Activated T-helper 2 cell treated with anti-CD3 and anti-CD28 coated beads, Interferon-gamma antibody, Interleukin-2, Interleukin-4, amounts not matched to agents 10 μg/mL and 5 μg/mL and 100 μg/mL, durations not matched to agents 14 hours and 24 hours and 36 hours (primary cell): ENCODE results near the gene RIPK3. TPM values are rescaled to one million over a fixed set of nuclear protein-coding genes. Genes with fewer than 3 reads are reported as not detected.

Experiments used
- DNase-seq: peaks from one replicate; pipeline ENCODE4 v3.0.0; 2021; ENCODE audit warnings: low spot score
- H3K27ac Mint-ChIP-seq: one replicate; pipeline ENCODE4 v1.8.0; 2021; ENCODE audit warnings: mixed read lengths
- H3K27me3 Mint-ChIP-seq: one replicate; pipeline ENCODE4 v1.8.0; 2021; ENCODE audit warnings: low read depth, mixed read lengths
- H3K36me3 Mint-ChIP-seq: one replicate; pipeline ENCODE4 v1.8.0; 2021; ENCODE audit warnings: low read depth, mixed read lengths
- H3K4me1 Mint-ChIP-seq: one replicate; pipeline ENCODE4 v1.8.0; 2021; ENCODE audit warnings: low read depth, mixed read lengths
- H3K4me3 Mint-ChIP-seq: one replicate; pipeline ENCODE4 v1.8.0; 2021; ENCODE audit warnings: low read depth, mild to moderate bottlenecking, moderate library complexity, mixed read lengths
- H3K9me3 Mint-ChIP-seq: one replicate; pipeline ENCODE4 v1.8.0; 2021; ENCODE audit warnings: mixed read lengths
- intact Hi-C: fragments of 100-400 bp; cut with micrococcal nuclease; formaldehyde crosslinking; loops from one replicate; pipeline ENCODE4 v1.15.1; 2023
- total RNA-seq: library from RNA; stranded (reverse); gene quantifications from 2 replicates; pipeline ENCODE4 v1.2.3, GENCODE V29; 2022

RIPK3 gene
- total RNA-seq, 1 donor from 2014 or later, result 15.4 TPM

DNA sequence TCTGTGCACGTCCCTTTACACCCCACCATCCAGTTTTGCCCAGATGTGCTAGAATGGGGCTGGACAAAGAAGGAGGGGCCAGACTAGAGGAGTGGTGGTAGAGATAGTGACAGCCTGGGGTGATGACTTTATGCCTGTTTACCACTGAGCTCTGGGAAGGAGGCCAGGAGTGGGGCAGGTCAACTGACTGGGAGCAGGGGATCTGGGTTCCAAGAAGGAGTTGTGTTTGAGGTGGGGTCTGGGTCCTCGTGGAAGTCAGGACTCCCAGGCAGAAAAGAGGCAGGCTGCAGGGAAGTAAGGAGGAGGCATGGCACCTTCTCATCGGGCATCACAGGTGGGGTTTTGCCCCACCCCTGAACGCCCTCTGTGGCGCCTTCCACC, 29.5 kb downstream of the RIPK3 start:
- Mint-ChIP-seq H3K27me3 (no peaks in the 10 kb centered on the region), H3K36me3 (peaks cover 66% of the 10 kb centered on the region), H3K9me3 (no peaks in the 10 kb centered on the region), H3K4me3 (peak overlapping the region; percentile 75), H3K27ac (peak overlapping the region; percentile 61), H3K4me1 (peaks cover 52% of the 10 kb centered on the region)
- intact Hi-C loops, result no loop called here
- no peak for DNase-seq

GRCh38 chr14:24309538-24310264, 30.1 kb downstream of the RIPK3 start, which contains the start of gene LTB4R2:
LTB4R2 (plus strand) TSS chr14:24310140; CDS start chr14:24310665, 525 bp downstream.
- Mint-ChIP-seq H3K4me1 (peaks cover 50% of the 10 kb centered on the region), H3K36me3 (peaks cover 70% of the 10 kb centered on the region), H3K27me3 (no peaks in the 10 kb centered on the region), H3K4me3 (peak within 1 kb of the TSS; percentile 75), H3K9me3 (no peaks in the 10 kb centered on the region), H3K27ac (peak within 1 kb of the TSS; percentile 61)
- intact Hi-C loops, result no loop called here
- no peak for DNase-seq

DNA sequence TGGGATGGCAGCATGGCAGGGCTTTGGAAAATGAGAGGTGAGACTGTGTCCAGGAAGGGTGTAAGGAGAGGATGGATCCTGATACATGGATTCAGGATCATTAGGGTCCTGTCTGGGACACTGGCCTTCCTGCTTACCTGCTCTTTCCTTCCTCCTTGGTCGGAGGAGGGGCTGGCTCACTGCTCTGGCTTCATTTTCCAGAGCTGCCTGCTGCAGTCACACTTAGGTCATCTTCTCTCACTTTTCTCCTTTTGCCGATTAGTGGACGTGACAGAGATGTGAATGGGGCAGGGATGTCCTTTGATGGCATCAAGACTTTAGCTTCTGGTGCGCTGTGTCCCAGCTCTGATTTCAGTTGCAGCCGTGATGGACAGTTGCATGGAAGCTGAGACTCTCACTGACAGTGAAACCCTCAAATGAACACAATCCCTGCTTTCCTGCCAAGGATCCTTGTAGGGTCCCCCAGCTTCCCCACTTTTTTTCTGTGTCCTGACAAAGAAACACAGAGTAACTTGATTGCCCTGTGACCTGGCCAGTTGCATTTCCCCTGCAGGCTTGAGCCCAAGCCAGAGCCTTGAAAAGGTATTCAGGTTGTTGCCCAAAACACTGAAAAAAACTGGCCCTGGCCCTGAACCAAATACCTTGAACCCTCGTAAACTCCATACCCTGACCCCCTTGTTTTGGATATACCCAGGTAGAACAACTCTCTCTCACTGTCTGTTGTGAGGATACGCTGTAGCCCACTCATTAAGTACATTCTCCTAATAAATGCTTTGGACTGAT, 31.3 kb downstream of the RIPK3 start:
- peak overlapping the region; percentile 3 for H3K27ac Mint-ChIP-seq
- no peak overlapping the region for H3K4me3 Mint-ChIP-seq

GRCh38 chr14:24307575-24308341, 32.0 kb downstream of the RIPK3 start, which contains the start of gene CIDEB:
CIDEB (minus strand) TSS chr14:24307977; CDS start chr14:24307858, 119 bp downstream.
- H3K27me3 Mint-ChIP-seq, result no peaks in the 10 kb centered on the region
- H3K36me3 Mint-ChIP-seq, result peaks cover 71% of the 10 kb centered on the region
- H3K4me1 Mint-ChIP-seq, result peaks cover 33% of the 10 kb centered on the region
- no peak within 1 kb of the TSS for H3K4me3 Mint-ChIP-seq
- intact Hi-C loops, result no loop called here
- H3K9me3 Mint-ChIP-seq, result no peaks in the 10 kb centered on the region
- DNase-seq, result peak; percentile 39
- H3K27ac Mint-ChIP-seq, result peak within 1 kb of the TSS; percentile 57

More for the DNA sequence above, 31.3 kb downstream of the RIPK3 start:
- no peak for DNase-seq
- no peaks in the 10 kb centered on the region for H3K27me3 Mint-ChIP-seq
- peaks cover 73% of the 10 kb centered on the region for H3K36me3 Mint-ChIP-seq
- H3K9me3 Mint-ChIP-seq, result no peaks in the 10 kb centered on the region
- intact Hi-C loops, result no loop called here
- peaks cover 39% of the 10 kb centered on the region for H3K4me1 Mint-ChIP-seq

- H3K36me3 Mint-ChIP-seq, result peaks cover 73% of the 10 kb centered on the region
- intact Hi-C loops, result no loop called here
- H3K27ac Mint-ChIP-seq, result peak overlapping the region; percentile 57
- H3K27me3 Mint-ChIP-seq, result no peaks in the 10 kb centered on the region
- peaks cover 27% of the 10 kb centered on the region for H3K4me1 Mint-ChIP-seq
- no peak for DNase-seq
- no peak overlapping the region for H3K4me3 Mint-ChIP-seq
- no peaks in the 10 kb centered on the region for H3K9me3 Mint-ChIP-seq
These were observed 32.6 kb downstream of the RIPK3 start for GRCh38 chr14:24307156-24307574.

DNA sequence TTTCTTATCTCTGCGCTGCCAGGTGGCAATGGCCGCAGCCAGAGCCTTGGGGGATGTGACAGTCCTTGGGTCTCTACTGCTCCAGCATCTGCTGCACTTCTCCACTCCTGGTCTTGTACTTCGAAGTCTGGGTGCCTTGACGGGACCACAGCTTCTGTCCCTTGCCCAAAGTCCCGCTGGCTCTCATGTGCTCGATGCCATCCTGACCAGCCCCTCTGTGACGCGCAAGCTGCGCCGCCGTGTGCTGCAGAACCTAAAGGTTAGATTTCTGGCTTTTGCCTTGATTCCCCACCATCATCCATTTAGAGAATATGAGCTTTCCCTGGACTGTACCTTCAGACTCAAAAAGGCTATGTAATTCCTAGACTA, 35.8 kb downstream of the RIPK3 start:
- Mint-ChIP-seq H3K4me1 (peaks cover 21% of the 10 kb centered on the region), H3K36me3 (peaks cover 73% of the 10 kb centered on the region), H3K27me3 (no peaks in the 10 kb centered on the region), H3K9me3 (no peaks in the 10 kb centered on the region), H3K27ac (no peak overlapping the region), H3K4me3 (no peak overlapping the region)
- intact Hi-C loops, result no loop called here
- DNase-seq, result no peak

DNA sequence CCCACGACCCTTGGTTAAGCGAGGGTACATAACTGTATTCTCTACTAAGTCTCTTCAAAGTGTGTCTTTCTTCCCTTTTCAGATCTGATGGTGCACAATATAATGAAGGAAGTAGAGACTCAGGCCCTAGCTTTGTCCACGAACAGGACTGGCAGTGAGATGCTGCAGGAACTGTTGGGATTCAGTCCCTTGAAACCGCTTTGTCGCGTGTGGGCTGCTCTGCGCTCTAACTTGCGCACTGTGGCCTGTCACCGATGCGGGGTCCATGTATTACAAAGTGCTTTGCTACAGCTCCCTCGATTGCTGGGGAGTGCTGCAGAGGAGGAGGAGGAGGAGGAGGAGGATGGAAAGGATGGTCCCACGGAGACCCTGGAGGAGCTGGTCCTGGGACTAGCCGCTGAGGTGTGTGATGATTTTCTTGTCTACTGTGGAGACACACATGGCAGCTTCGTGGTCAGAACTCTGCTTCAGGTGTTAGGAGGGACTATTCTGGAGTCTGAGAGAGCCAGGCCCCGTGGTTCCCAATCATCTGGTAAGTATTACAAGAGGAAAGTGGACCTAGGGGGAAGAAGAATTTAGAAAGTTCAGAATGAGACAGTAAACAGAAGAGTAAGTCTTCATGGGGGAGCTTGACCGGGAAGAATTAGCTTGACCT, 39.3 kb downstream of the RIPK3 start:
- Mint-ChIP-seq H3K36me3 (peaks cover 50% of the 10 kb centered on the region), H3K27me3 (no peaks in the 10 kb centered on the region), H3K9me3 (no peaks in the 10 kb centered on the region), H3K4me1 (peaks cover 33% of the 10 kb centered on the region), H3K4me3 (peak overlapping the region; percentile 90), H3K27ac (peak overlapping the region; percentile 73)
- intact Hi-C loops, result no loop called here
- DNase-seq, result no peak

DNA sequence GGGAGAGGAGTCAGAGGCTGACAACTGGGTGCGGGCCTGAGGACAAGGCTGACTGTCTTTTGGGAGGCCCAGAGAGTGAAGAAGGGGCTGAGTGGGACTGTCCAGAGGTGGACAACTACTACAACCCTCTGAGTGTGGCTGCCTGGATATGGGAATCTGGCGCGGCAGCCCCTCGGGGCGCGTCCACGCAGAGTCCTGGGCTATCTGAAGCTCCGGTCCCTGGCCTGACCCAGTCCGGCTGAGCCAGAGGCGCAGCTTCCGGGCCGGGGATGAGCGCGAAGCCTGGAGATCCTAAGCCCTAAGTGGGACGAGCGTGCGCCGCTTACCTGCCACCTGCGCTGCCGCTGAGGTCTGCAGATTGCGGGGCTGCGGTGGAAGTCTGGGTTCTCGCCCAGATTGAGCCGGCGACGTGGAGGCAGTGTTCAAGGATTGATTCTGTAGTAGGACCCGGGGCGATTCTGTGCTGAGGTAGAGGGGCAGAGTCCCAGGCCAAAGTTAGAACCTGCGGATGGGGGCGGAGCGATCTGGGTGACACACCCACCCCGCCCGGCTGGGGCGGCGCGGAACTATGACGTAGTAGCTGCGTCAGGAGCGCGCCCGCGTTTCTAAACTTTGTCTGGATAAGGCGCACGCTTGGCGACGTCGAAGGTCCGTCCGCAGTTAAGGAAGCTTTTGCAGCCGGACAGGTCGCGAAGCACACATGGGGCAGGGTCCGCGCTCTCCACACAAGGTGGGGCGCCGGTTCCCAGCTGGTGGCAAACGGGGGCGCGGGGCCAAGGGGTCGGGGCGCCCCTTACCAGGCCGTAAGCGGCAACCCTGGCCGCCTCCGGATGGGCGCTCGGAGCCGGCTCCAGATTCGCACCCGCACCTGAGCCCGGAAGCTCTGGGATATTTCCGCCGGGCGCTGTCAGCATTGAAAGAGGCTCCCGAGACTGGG, 40.3 kb downstream of the RIPK3 start, which contains the start of the genes DHRS1 and NOP9:
DHRS1 (minus strand) TSS at position 526 of the 937 bp plus-strand sequence. CDS start 674 bp downstream, outside the sequence.
NOP9 (plus strand) TSS at position 596 of the 937 bp plus-strand sequence; CDS start at position 701, 105 bp downstream.
- no peaks in the 10 kb centered on the region for H3K9me3 Mint-ChIP-seq
- no peaks in the 10 kb centered on the region for H3K27me3 Mint-ChIP-seq
- peak within 1 kb of the TSS; percentile 88 for H3K27ac Mint-ChIP-seq
- peak within 1 kb of the TSS; percentile 90 for H3K4me3 Mint-ChIP-seq
- intact Hi-C loops, result loop anchor here (1.0 to 5.0 kb wide), 3 partner anchors 28 to 287 kb away; partner anchors contain the start of genes MDP1 and RABGGTA
- peak; percentile 89 for DNase-seq
- H3K4me1 Mint-ChIP-seq, result peaks cover 33% of the 10 kb centered on the region
- peaks cover 44% of the 10 kb centered on the region for H3K36me3 Mint-ChIP-seq

- H3K36me3 Mint-ChIP-seq, result peaks cover 38% of the 10 kb centered on the region
- no peaks in the 10 kb centered on the region for H3K27me3 Mint-ChIP-seq
- intact Hi-C loops, result loop anchor here (1.0 to 5.0 kb wide), 3 partner anchors 28 to 287 kb away; partner anchors contain the start of genes MDP1 and RABGGTA
- DNase-seq, result no peak
- peak overlapping the region; percentile 88 for H3K27ac Mint-ChIP-seq
- H3K4me3 Mint-ChIP-seq, result peak overlapping the region; percentile 90
- peaks cover 33% of the 10 kb centered on the region for H3K4me1 Mint-ChIP-seq
- H3K9me3 Mint-ChIP-seq, result no peaks in the 10 kb centered on the region
These were observed 40.9 kb downstream of the RIPK3 start for GRCh38 chr14:24298892-24299254.

DNA sequence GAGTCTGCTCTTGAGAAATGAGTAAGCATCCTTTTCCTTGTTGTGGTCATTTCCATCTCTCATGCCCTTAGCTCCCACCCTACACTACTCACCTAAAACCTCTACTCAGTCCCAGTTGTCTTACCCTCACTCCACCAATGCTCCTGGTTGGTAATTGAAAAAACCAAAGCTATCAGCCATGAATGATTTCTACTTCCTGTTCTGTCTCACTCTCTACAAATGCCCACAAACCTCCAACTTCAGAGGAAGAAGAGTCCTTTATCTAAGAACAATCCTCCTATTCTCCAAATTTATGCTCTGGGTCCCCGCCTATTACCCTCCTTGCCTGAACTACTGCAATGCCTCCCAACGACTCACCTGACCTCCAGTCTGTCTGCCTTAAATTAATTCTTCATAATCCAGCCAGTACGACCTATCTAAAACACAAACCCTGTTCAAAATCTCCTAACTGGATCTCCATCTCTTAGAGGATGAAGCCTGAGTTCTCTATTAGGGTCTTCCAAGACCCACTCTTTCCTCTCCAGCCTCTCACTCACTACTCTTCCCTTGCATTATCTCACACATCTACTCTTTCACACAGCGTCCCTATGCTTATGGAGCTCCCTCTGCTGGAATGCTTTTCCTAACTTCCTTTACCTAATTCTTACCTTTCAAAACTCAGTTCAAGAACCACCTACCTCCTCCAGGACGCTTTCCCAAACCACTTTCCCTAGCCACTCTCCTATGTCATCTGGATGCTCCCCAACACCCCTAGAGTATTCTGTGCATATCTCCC, 42.4 kb downstream of the RIPK3 start:
- Mint-ChIP-seq H3K27ac (peak overlapping the region; percentile 54), H3K27me3 (no peaks in the 10 kb centered on the region), H3K4me3 (peak overlapping the region; percentile 4), H3K9me3 (no peaks in the 10 kb centered on the region), H3K36me3 (peaks cover 34% of the 10 kb centered on the region), H3K4me1 (peaks cover 35% of the 10 kb centered on the region)
- DNase-seq, result no peak
- intact Hi-C loops, result loop anchor here (1.0 to 5.0 kb wide), 4 partner anchors 8 to 285 kb away; no protein-coding TSS in a partner anchor
